GM12878 (cell line): ENCODE measurements around the gene TMUB1. TPM values are rescaled to one million over a fixed set of nuclear protein-coding genes. Genes with fewer than 3 reads are reported as not detected.

Source experiments
- ATAC-seq: fragments of 200-7000 bp; cut with Tn5 transposase; 3 replicates; pipeline ENCODE4 v1.9.1; 2020; ENCODE audit warnings: mild to moderate bottlenecking, moderate library complexity
- BruUV-seq: library from RNA; stranded (reverse); fragments of 400-500 nt; replicated peaks from 2 replicates; lab custom pipeline; 2021; lab: Mats Ljungman, UMichigan
- CTCF ChIA-PET: fragments of 300-600 bp; sonication (Branson Sonifier 250); formaldehyde crosslinking; extraction: SDS; loops from one replicate; lab custom pipeline; 2021; ENCODE audit warnings: inconsistent platforms; lab: Yijun Ruan, JAX
- POLR2A ChIA-PET: fragments of 350-600 bp; formaldehyde crosslinking; extraction: SDS; loops from one replicate; lab custom pipeline; 2021; ENCODE audit warnings: inconsistent platforms; lab: Charles Lee
- RAD21 ChIA-PET: fragments of 300-600 bp; sonication (Branson Sonifier 250); formaldehyde crosslinking; loops from one replicate; lab custom pipeline; 2023; ENCODE audit warnings: antibody characterized with exemption; ENCODE audit not compliant: unreplicated experiment; lab: Charles Lee
- SMC1A ChIA-PET: fragments of 300-600 bp; sonication (Branson Sonifier 250); formaldehyde crosslinking; loops from one replicate; lab custom pipeline; 2023; ENCODE audit not compliant: unreplicated experiment, uncharacterized antibody; lab: Charles Lee
- DNase-seq: peaks from one replicate; pipeline ENCODE4 v3.0.0-alpha.2; 2011; ENCODE audit warnings: low read depth, low spot score
- FAIRE-seq: peaks from 3 replicates; lab custom pipeline; 2011; peaks lifted over from hg19 to GRCh38; lab: Jason Lieb, UNC
- H2AFZ ChIP-seq: 2 replicates; pipeline ENCODE4 v1.6.0; 2011; ENCODE audit warnings: low read depth, low read length, control low read depth; ENCODE audit not compliant: control insufficient read depth
- H3K27ac ChIP-seq: 2 replicates; pipeline ENCODE4 v1.5.1; 2011; ENCODE audit warnings: control low read depth; ENCODE audit not compliant: control insufficient read depth, insufficient read depth
- H3K27me3 ChIP-seq, 2 experiments: replicated peaks in 1 of 2; 2 replicates each; pipeline versions ENCODE4 v1.6.0 to v1.6.1; 2011; ENCODE audit warnings: low read length in 1 of 2; ENCODE audit not compliant: control insufficient read depth in 2 of 2, insufficient read depth in 2 of 2
- H3K36me3 ChIP-seq, 2 experiments: 2 replicates each; pipeline ENCODE4 v1.5.1; 2011; ENCODE audit warnings: low read length in 1 of 2; ENCODE audit not compliant: control insufficient read depth in 2 of 2, insufficient read depth in 2 of 2
- H3K4me1 ChIP-seq: 2 replicates; pipeline ENCODE4 v1.6.1; 2011; ENCODE audit warnings: mild to moderate bottlenecking, low read length, moderate library complexity, mixed read lengths; ENCODE audit not compliant: control insufficient read depth, insufficient read depth
- H3K4me2 ChIP-seq: 2 replicates; pipeline ENCODE4 v1.6.0; 2011; ENCODE audit warnings: control low read depth; ENCODE audit not compliant: control insufficient read depth, insufficient read depth
- H3K4me3 ChIP-seq: fragments of 200-600 bp; sonication (generic); 2 replicates; pipeline ENCODE4 v1.5.1; 2016
- H3K79me2 ChIP-seq: 2 replicates; pipeline ENCODE4 v1.6.0; 2011; ENCODE audit warnings: low read length; ENCODE audit not compliant: control insufficient read depth, insufficient read depth
- H3K9ac ChIP-seq: 2 replicates; pipeline ENCODE4 v1.8.0; 2011; ENCODE audit warnings: low read length, control low read depth, mixed read lengths; ENCODE audit not compliant: control insufficient read depth, insufficient read depth
- H3K9me3 ChIP-seq: replicated peaks from 3 replicates; pipeline ENCODE4 v1.5.1; 2011; ENCODE audit warnings: mild to moderate bottlenecking, low read length; ENCODE audit not compliant: control insufficient read depth, insufficient read depth
- H4K20me1 ChIP-seq: 2 replicates; pipeline ENCODE4 v1.6.0; 2011; ENCODE audit not compliant: control insufficient read depth, insufficient read depth
- ELK1 ChIP-seq: IDR thresholded peaks from 2 replicates; pipeline ENCODE4 v1.6.1; 2012; ENCODE audit warnings: low read depth, low read length, improper control_type of control experiment
- IKZF1 ChIP-seq: fragments of 450-650 bp; conservative IDR thresholded peaks from 2 replicates; pipeline ENCODE4 v1.6.1; 2017; ENCODE audit warnings: antibody characterized with exemption, mild to moderate bottlenecking
- KLF5 ChIP-seq: fragments of 450-650 bp; IDR thresholded peaks from 2 replicates; pipeline ENCODE4 v1.6.1; 2014; ENCODE audit warnings: mild to moderate bottlenecking; ENCODE audit not compliant: partially characterized antibody
- LARP7 ChIP-seq: fragments of 450-650 bp; IDR thresholded peaks from 2 replicates; pipeline ENCODE4 v1.6.1; 2017; ENCODE audit warnings: mild to moderate bottlenecking
- MEF2A ChIP-seq: IDR thresholded peaks from 2 replicates; pipeline ENCODE4 v1.6.1; 2011; ENCODE audit warnings: low read depth, mild to moderate bottlenecking, low read length, moderate library complexity; ENCODE audit not compliant: insufficient read depth
- POLR2A ChIP-seq: IDR thresholded peaks from 2 replicates; pipeline ENCODE4 v1.6.1; 2011; ENCODE audit warnings: low read depth, mild to moderate bottlenecking, low read length
- RAD21 ChIP-seq: IDR thresholded peaks from 2 replicates; pipeline ENCODE4 v1.6.1; 2011; ENCODE audit warnings: mild to moderate bottlenecking, low read depth, low read length, moderate library complexity; ENCODE audit not compliant: insufficient read depth
- RB1 ChIP-seq: fragments of 450-650 bp; formaldehyde crosslinking; IDR thresholded peaks from 2 replicates; pipeline ENCODE4 v1.6.1; 2017; ENCODE audit warnings: mild to moderate bottlenecking, borderline replicate concordance
- RFX5 ChIP-seq: IDR thresholded peaks from 2 replicates; pipeline ENCODE4 v1.6.1; 2011; ENCODE audit warnings: low read depth, low read length, improper control_type of control experiment
- SMC3 ChIP-seq: IDR thresholded peaks from 2 replicates; pipeline ENCODE4 v1.6.1; 2011; ENCODE audit warnings: low read length, improper control_type of control experiment, borderline replicate concordance
- WGBS: methylation state at CpG from one replicate; pipeline ENCODE4 v1.1.6; 2016; ENCODE audit warnings: low lambda C conversion rate; ENCODE audit not compliant: insufficient replicate concordance, insufficient coverage; ENCODE audit errors: missing lambda C conversion rate; 5-methylcytosine and 5-hydroxymethylcytosine counted together
- in situ Hi-C: fragments of 300-500 bp; cut with MboI; formaldehyde crosslinking; loops from 9 replicates; pipeline ENCODE4 v1.14.3; 2018; ENCODE audit warnings: mixed read lengths
- intact Hi-C: fragments of 100-400 bp; cut with micrococcal nuclease; formaldehyde crosslinking; loops from one replicate; pipeline ENCODE4 v1.14.2; 2022; ENCODE audit not compliant: unreplicated experiment
- polyA plus RNA-seq, 11 experiments: library from polyadenylated mRNA; depleted of rRNA in 4 of 11; unstranded in 6 of 11; stranded (reverse) in 5 of 11; fragments of >200 nt; fragmentation: Nextera tagmentation in 4 of 11; fragmentation: Illumina TruSeq in 1 of 11; extraction: Ambion mirVana in 4 of 11; extraction: Trizol in 1 of 11; gene quantifications; 1 replicate in 1 of 11; 2 replicates in 10 of 11; pipeline versions ENCODE4 v1.2.1 to v1.2.3, GENCODE V29; 2011 to 2016; ENCODE audit warnings: inconsistent platforms in 2 of 11, missing spikeins in 2 of 11, low read depth in 1 of 11
- total RNA-seq, 4 experiments: library from RNA; depleted of rRNA in 3 of 4; stranded (reverse); fragments of >200 nt in 3 of 4; fragmentation: Illumina TruSeq in 1 of 4; extraction: Trizol in 1 of 4; gene quantifications; 2 replicates each; pipeline versions ENCODE4 v1.2.1 to v1.2.3, GENCODE V29; 2013 to 2021
- TF ChIP-seq, protein P1 (sequence below), 3 experiments: IDR thresholded peaks in 2 of 3; conservative IDR thresholded peaks in 1 of 3; 2 replicates each; pipeline ENCODE4 v1.5.1; 2011; ENCODE audit warnings: low read depth in 3 of 3, low read length in 3 of 3, mild to moderate bottlenecking in 3 of 3, control low read depth in 2 of 3, moderate library complexity in 2 of 3, inconsistent platforms in 1 of 3, mixed read lengths in 1 of 3; ENCODE audit not compliant: control insufficient read depth in 2 of 3, insufficient read depth in 1 of 3; ENCODE audit errors: extremely low read depth in 1 of 3

The TMUB1 gene
- total and polyA plus RNA-seq, 10 of the 15 experiments (the other 5 are each of a cell fraction or from before 2014, with no cell fraction given) = 0.27 to 79.5 (median 41.3) TPM; not detected in 1

DNA sequence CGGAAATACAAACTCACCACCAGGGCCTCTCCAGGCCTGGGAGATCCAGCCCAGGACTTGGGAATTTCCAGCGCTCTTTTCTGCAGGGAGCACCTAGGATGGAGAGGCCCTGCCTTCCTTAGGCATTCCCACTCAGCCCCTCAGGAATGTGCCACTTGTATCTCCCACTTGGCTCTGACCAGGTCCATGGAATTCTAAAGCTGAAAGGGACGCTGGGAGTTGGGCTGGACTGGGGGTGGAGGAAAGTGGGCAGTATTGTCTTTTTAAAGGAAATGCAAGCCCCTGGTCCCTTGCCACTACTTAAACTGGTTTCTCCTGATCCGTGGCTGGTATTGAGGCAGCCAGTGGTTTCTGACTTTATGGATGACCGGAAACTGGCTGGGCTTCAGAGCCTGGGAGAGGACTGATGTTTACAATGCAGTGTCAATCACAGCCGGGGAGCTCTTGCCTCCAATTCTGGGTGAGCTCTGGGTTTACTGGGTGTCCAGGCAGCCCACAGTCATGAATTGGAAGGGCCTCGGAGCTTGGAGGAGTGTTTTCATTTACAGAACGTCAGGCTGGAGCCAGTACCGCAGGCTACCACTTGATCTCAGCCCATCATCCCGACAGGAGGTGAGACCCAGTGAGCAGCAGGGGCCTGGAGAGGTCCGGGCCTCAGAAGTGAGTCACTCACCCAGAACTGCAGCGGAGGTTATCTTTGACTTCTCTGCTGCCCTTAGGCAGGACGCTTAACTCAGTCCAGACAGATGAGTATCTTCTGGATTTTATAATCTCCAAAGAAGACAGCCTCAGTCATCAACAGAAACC, 30.3 kb upstream of the TMUB1 start:
- no peaks in the 10 kb centered on the region; the same call in none of the 2 replicates for H3K79me2 ChIP-seq
- no peak for ATAC-seq
- WGBS = 67% methylated on average over 13 of the region's 13 CpGs
- BruUV-seq = no TSS peak
- H4K20me1 ChIP-seq = peaks cover 3% of the 10 kb centered on the region; the same call in 1 of the 2 replicates
- peaks cover 0 to 6% of the 10 kb centered on the region in 2 experiments; a peak in 1 of 4 replicates for H3K36me3 ChIP-seq
- no peak overlapping the region for H3K27ac ChIP-seq
- no peak overlapping the region for H2AFZ ChIP-seq
- no peak overlapping the region for H3K4me3 ChIP-seq
- FAIRE-seq = no peak
- ChIA-PET SMC1A (no interaction called here), CTCF (interaction anchor here (0.8 to 3.9 kb wide), 3 partner anchors 11 to 84 kb away, joined by 3 to 17 read pairs (median 3); no protein-coding TSS in a partner anchor), RAD21 (no interaction called here), POLR2A (no interaction called here)
- H3K9me3 ChIP-seq = no peaks in the 10 kb centered on the region
- TF ChIP-seq SMC3 = no peak
- TF ChIP-seq KLF5 = no peak
- TF ChIP-seq RFX5 = no peak
- no peak overlapping the region for H3K9ac ChIP-seq
- H3K27me3 ChIP-seq = no peaks in the 10 kb centered on the region
- intact Hi-C loops = loop anchor here (5.0 kb wide), 1 partner anchor 101 kb away; no protein-coding TSS in a partner anchor
- DNase-seq = no peak
- in situ Hi-C loops = no loop called here
- no peak overlapping the region for H3K4me2 ChIP-seq
- H3K4me1 ChIP-seq = no peaks in the 10 kb centered on the region

DNA sequence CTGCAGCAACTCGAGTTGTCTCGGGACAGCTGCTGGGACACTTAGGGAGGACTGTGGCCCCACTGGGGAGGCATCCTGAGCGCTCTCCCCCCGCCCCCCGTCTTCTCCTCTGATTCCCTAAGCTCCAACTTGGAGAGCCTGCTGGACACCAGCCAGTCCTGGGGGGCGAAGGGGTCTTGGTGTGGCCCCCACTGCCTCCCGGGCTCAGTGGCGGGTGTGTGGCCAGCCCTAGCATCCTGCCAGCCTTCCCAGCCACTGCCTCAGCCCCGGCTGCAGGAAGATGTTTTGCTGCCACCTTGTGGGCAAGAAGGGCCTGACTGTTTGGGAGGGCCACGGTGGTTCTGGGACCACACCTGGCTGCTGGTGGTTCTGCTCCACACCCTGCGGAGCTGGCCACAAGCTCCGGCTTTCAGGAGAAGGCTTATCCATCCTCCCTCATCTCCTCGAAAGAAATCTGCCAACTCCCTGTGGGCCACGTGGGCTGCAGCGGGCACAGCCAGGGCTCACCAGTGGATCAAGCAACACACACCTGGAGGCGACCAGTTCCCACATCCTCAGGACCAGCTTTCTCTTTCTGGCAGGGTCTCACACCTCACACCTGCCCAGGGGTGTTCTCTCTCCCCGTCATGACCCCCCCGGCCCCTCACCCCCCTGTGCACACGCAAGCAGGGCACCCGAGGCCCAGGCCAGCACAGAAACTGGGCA, 27.8 kb upstream of the TMUB1 start:
- in situ Hi-C loops (no loop called here), intact Hi-C loops (loop anchor here (2.0 to 5.0 kb wide), 5 partner anchors 22 to 212 kb away; partner anchors contain the start of genes ABCB8 and SLC4A2)
- H3K4me3 ChIP-seq = no peak overlapping the region
- SMC1A ChIA-PET = interaction anchor here (1.0 to 3.3 kb wide), 7 partner anchors 16 to 127 kb away, joined by 3 to 15 read pairs (median 3); partner anchors contain the start of gene ABCB8
- H3K9ac ChIP-seq = no peak overlapping the region
- H3K36me3 ChIP-seq = peaks cover 0 to 3% of the 10 kb centered on the region in 2 experiments; a peak in 1 of 4 replicates
- ATAC-seq = peak; percentile 100
- RAD21 ChIA-PET = interaction anchor here (0.8 to 1.6 kb wide), 4 partner anchors 11 to 97 kb away, joined by 3 to 5 read pairs (median 4); no protein-coding TSS in a partner anchor
- CTCF ChIA-PET = interaction anchor here (0.7 to 3.9 kb wide), 15 partner anchors 8 to 249 kb away, joined by 3 to 31 read pairs (median 6); partner anchors contain the start of gene ABCB8
- peaks cover 3% of the 10 kb centered on the region; the same call in 1 of the 2 replicates for H4K20me1 ChIP-seq
- H3K27ac ChIP-seq = no peak overlapping the region
- POLR2A ChIA-PET = interaction anchor here (0.6 kb wide), 1 partner anchor 1215 kb away, joined by 7 read pairs; no protein-coding TSS in a partner anchor
- no peak overlapping the region for H2AFZ ChIP-seq
- WGBS = 31% methylated on average over 16 of the region's 20 CpGs
- peak; percentile 92 for FAIRE-seq
- no peaks in the 10 kb centered on the region for H3K9me3 ChIP-seq
- BruUV-seq = no TSS peak
- H3K4me2 ChIP-seq = no peak overlapping the region
- DNase-seq = no peak
- no peaks in the 10 kb centered on the region for H3K4me1 ChIP-seq
- no peaks in the 10 kb centered on the region for H3K27me3 ChIP-seq
- no peaks in the 10 kb centered on the region; the same call in none of the 2 replicates for H3K79me2 ChIP-seq
- TF ChIP-seq IKZF1 (0 out of 2 replicates have a peak, but pooled peaks have one; percentile 18), ELK1 (no peak), POLR2A (no peak), SMC3 (peak; percentile 73), RB1 (peak; percentile 75; the same call in 1 of the 2 replicates), RAD21 (peak; percentile 88), LARP7 (peak; percentile 32; the same call in 1 of the 2 replicates), MEF2A (no peak)
- TF ChIP-seq, protein P1, sequence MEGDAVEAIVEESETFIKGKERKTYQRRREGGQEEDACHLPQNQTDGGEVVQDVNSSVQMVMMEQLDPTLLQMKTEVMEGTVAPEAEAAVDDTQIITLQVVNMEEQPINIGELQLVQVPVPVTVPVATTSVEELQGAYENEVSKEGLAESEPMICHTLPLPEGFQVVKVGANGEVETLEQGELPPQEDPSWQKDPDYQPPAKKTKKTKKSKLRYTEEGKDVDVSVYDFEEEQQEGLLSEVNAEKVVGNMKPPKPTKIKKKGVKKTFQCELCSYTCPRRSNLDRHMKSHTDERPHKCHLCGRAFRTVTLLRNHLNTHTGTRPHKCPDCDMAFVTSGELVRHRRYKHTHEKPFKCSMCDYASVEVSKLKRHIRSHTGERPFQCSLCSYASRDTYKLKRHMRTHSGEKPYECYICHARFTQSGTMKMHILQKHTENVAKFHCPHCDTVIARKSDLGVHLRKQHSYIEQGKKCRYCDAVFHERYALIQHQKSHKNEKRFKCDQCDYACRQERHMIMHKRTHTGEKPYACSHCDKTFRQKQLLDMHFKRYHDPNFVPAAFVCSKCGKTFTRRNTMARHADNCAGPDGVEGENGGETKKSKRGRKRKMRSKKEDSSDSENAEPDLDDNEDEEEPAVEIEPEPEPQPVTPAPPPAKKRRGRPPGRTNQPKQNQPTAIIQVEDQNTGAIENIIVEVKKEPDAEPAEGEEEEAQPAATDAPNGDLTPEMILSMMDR (IDR thresholded peaks at IDR 0.05 in 2 of 3, conservative IDR thresholded peaks at IDR 0.05 in 1 of 3; ENCODE audit: control insufficient read depth in 2 of 3, extremely low read depth in 1 of 3, insufficient read depth in 1 of 3, low read depth in 3 of 3, low read length in 3 of 3) = peak; percentile 86 to 93 (median 92)
